Right lobe of liver (tissue), 6 donors: ENCODE measurements around the gene CIAPIN1. TPM values are rescaled to one million over a fixed set of nuclear protein-coding genes. Genes with fewer than 3 reads are reported as not detected.

Experiments used
- ATAC-seq, 4 donors: fragments of 200-7000 bp; cut with Tn5 transposase; one replicate each; pipeline ENCODE4 v1.9.1; 2020; ENCODE audit warnings: mild to moderate bottlenecking in 4 of 4, moderate library complexity in 4 of 4
- DNase-seq, 3 donors: peaks; one replicate each; pipeline ENCODE4 v3.0.0-alpha.2; 2020
- H3K27ac ChIP-seq, 3 donors: fragments of 200-600 bp; one replicate each; pipeline ENCODE4 v1.8.0; 2022
- H3K27me3 ChIP-seq, 2 donors: fragments of 200-600 bp; one replicate each; pipeline ENCODE4 v1.8.0; 2022
- H3K36me3 ChIP-seq, 4 donors: fragments of 200-600 bp; sonication (generic) in 1 of 4; one replicate each; pipeline versions ENCODE4 v1.5.1 to v1.8.0; 2017 to 2022; ENCODE audit warnings: control low read depth in 1 of 4
- H3K4me1 ChIP-seq, 4 donors: fragments of 200-600 bp; sonication (generic) in 1 of 4; one replicate each; pipeline versions ENCODE4 v1.5.1 to v1.8.0; 2017 to 2022; ENCODE audit warnings: control low read depth in 1 of 4
- H3K4me3 ChIP-seq, 3 donors: fragments of 200-600 bp; one replicate each; pipeline ENCODE4 v1.8.0; 2022
- H3K9me3 ChIP-seq, 4 donors: fragments of 200-600 bp; sonication (generic) in 1 of 4; one replicate each; pipeline versions ENCODE4 v1.5.1 to v1.8.0; 2017 to 2022; ENCODE audit warnings: control low read depth in 1 of 4
- POLR2A ChIP-seq: fragments of 450-650 bp; IDR thresholded peaks from one replicate; pipeline ENCODE4 v1.6.1; 2017; ENCODE audit warnings: antibody characterized with exemption, mild to moderate bottlenecking
- WGBS: methylation state at CpG from one replicate; pipeline ENCODE4 v1.1.6; 2018; ENCODE audit warnings: low coverage, low lambda C conversion rate; ENCODE audit not compliant: insufficient coverage; ENCODE audit errors: missing lambda C conversion rate; 5-methylcytosine and 5-hydroxymethylcytosine counted together
- intact Hi-C, 2 donors: fragments of 100-400 bp; cut with DNase I; formaldehyde crosslinking; loops; one replicate each; pipeline versions ENCODE4 v1.11.2 to v1.14.1; 2022
- total RNA-seq, 6 experiments: library from RNA; depleted of rRNA in 2 of 6; stranded (reverse); fragments of >200 nt in 2 of 6; fragmentation: NEBNext Ultra II Directional in 3 of 6; extraction: Animal tissue kit (Norgen Biotek cat#: 25700) in 3 of 6; gene quantifications; one replicate each; pipeline versions ENCODE4 v1.1.0 to v1.2.4, GENCODE V29; 2016 to 2023
- TF ChIP-seq, protein P1 (sequence below), 4 donors: fragments of 200-600 bp in 3 of 4; fragments of 450-650 bp in 1 of 4; IDR thresholded peaks; one replicate each; pipeline versions ENCODE4 v1.5.1 to v1.8.0; 2016 to 2022; ENCODE audit warnings: antibody characterized with exemption in 4 of 4, mild to moderate bottlenecking in 2 of 4
- donor health status: DM: no; HTN: yes; CAD: no.
- donor health status: DM: no; HTN: no; CAD: no.
- donor health status: DM: no; HTN: no; CAD: no.
- donor health status: DM: no; HTN: yes; CAD: no.
- donor health status: DM: no; HTN: yes; CAD: no.

The CIAPIN1 gene
- total RNA-seq, 6 experiments from 2014 or later = 23.3 to 27.4 (median 23.9) TPM

DNA sequence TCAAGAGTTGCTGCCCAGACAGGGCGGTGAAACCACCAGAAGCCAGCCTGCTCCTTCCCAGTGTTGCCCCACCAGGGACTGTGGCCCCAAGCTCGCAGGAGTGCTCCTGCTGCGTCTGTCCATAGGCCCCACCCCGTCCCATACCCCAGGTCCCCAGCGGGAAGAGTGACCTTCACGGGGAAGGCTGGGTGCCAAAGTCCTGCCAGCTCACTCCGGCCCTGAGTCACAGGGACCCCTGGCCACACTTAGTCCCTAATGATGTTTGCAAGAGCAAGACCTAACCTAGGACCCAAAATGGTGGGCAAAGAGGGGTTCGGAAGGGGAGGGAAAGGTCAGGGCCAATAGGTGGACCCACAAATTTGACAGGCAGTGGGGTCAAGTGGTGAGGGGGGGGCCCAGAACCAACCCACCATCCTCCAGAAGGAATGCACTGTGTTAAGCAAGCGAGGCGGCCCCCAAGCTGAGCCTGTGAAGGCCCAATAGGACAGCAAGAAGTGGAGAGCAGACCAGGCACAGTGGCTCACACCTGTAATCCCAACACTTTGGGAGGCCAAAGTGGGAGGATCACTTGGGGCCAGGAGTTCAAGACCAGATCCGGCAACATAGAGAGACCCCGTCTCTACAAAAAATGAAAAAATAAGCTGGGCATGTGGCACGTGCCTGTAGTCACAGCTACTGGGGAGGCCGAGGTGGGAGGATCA is 35.8 kb upstream of the CIAPIN1 start:
- H3K4me1 ChIP-seq = peaks cover 0 to 38% (median 18%) of the 10 kb centered on the region in 4 donors
- TF ChIP-seq, protein P1, sequence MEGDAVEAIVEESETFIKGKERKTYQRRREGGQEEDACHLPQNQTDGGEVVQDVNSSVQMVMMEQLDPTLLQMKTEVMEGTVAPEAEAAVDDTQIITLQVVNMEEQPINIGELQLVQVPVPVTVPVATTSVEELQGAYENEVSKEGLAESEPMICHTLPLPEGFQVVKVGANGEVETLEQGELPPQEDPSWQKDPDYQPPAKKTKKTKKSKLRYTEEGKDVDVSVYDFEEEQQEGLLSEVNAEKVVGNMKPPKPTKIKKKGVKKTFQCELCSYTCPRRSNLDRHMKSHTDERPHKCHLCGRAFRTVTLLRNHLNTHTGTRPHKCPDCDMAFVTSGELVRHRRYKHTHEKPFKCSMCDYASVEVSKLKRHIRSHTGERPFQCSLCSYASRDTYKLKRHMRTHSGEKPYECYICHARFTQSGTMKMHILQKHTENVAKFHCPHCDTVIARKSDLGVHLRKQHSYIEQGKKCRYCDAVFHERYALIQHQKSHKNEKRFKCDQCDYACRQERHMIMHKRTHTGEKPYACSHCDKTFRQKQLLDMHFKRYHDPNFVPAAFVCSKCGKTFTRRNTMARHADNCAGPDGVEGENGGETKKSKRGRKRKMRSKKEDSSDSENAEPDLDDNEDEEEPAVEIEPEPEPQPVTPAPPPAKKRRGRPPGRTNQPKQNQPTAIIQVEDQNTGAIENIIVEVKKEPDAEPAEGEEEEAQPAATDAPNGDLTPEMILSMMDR (IDR thresholded peaks at IDR 0.05) = no peak
- no peak for TF ChIP-seq POLR2A
- DNase-seq = peak in 1 of 3 donors; percentile 42

DNA sequence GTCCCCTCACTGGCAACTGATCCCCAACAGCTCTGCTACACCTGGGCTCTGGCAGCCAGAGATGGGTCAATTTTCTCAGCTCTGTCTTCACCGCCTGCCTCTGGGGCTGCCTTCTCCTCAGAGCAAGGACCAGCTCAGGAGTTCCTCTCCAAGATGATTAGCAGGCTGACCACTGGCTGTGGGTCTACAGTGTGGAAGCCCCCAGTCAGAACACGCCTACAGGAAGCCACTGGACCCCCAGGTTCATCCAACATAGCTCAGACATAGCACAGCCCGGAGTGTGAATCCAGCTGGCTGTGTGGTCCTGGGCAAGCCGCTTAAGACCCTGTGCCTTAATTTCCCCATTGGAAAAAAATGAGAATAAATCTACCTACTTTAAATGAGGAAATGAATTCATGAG is 34.2 kb upstream of the CIAPIN1 start:
- H3K4me1 ChIP-seq = peaks cover 0 to 50% (median 18%) of the 10 kb centered on the region in 4 donors
- no peak overlapping the region for H3K4me3 ChIP-seq
- no peak overlapping the region for H3K27ac ChIP-seq
- no peaks in the 10 kb centered on the region for H3K36me3 ChIP-seq
- ATAC-seq (no peak), DNase-seq (no peak)
- WGBS = 90% methylated on average over 2 of the region's 4 CpGs
- H3K9me3 ChIP-seq = no peaks in the 10 kb centered on the region
- no peaks in the 10 kb centered on the region for H3K27me3 ChIP-seq
- TF ChIP-seq, protein P1 (IDR thresholded peaks at IDR 0.05) = no peak
- no peak for TF ChIP-seq POLR2A
- intact Hi-C loops = no loop called here

More for the DNA sequence above, 35.8 kb upstream of the CIAPIN1 start:
- intact Hi-C loops = no loop called here
- WGBS = 57% methylated on average over 4 of the region's 14 CpGs
- H3K9me3 ChIP-seq = no peaks in the 10 kb centered on the region
- H3K27me3 ChIP-seq = no peaks in the 10 kb centered on the region
- no peak overlapping the region for H3K27ac ChIP-seq
- ATAC-seq = no peak
- H3K4me3 ChIP-seq = no peak overlapping the region
- H3K36me3 ChIP-seq = no peaks in the 10 kb centered on the region

DNA sequence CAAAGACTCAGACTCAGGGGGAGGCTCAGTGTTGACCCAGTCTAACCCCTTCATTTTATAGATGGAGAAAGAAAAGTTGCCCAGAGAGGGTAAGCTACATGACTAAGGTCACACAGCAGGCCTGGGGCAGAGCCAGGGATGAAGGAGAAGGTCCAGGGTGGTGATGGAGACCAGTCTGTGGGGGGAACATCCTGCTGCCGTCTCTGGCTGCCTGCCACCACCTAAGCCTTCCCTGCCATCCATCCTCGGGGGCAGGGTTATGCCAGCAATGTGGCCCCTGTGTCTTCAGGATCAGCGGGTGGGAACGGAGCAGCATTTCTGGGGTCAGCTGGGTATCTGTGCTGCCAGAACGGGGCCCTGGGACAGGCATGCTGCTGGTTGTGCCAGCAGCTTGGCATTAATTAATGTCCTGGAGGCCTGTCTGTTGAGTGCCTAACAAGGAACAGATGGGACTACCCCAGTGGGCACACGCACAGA is 33.6 kb upstream of the CIAPIN1 start:
- no peak for ATAC-seq
- Histone ChIP-seq H3K36me3 (no peaks in the 10 kb centered on the region), H3K4me1 (peaks cover 0 to 53% (median 18%) of the 10 kb centered on the region in 4 donors), H3K27me3 (no peaks in the 10 kb centered on the region), H3K4me3 (no peak overlapping the region), H3K27ac (peak overlapping the region in 2 of 3 donors; percentile 57 to 74), H3K9me3 (no peaks in the 10 kb centered on the region)
- intact Hi-C loops = no loop called here
- DNase-seq = no peak
- no CpG with 5 or more reads among the region's 6 CpGs for WGBS
- no peak for TF ChIP-seq POLR2A
- TF ChIP-seq, protein P1 (IDR thresholded peaks at IDR 0.05) = no peak

DNA sequence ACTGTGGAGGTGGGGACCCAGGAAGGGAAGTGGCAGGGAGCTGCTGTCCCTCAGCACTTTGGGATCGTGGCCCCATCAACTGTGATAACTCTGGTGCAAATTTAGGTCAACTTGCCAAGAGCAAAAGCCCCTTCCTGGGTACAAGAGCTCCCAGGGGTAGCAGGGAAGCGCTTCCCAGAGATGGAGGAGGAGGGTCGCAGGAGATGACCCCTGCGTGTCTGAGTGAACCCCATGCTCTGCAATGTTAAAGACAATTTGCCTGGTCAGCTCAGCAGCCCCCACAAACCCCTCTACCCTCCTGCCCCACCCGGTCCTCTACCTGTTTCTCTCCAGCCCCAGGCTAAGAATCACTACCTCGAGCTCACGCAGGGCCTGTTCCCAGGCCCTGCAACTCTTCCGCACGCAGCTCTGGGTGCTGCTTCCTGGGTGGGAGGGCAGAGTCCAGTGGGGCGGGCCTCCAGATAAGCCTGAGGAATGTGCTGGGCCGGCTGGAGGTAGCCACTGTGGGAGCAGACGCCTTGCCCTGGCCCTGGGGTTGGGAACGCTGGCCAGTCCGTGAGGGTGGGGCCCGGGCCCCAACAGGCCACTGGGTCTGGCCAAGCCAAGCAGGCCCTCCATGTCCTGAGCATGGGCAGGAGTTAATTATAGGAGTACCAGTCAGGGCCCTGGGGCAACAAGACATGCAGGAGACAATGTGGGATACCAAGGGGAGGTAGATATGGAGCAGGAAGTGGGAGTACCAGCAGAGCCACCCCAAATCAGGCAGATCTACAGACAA is 33.0 kb upstream of the CIAPIN1 start:
- DNase-seq (peak; percentile 83 to 93 (median 92)), ATAC-seq (peak; percentile 92 to 94 (median 93))
- Histone ChIP-seq H3K27ac (peak overlapping the region; percentile 24 to 74 (median 57)), H3K4me1 (peaks cover 0 to 51% (median 15%) of the 10 kb centered on the region in 4 donors), H3K27me3 (no peaks in the 10 kb centered on the region), H3K36me3 (no peaks in the 10 kb centered on the region), H3K9me3 (no peaks in the 10 kb centered on the region), H3K4me3 (peak overlapping the region; percentile 36 to 45 (median 41))
- TF ChIP-seq, protein P1 (IDR thresholded peaks at IDR 0.05) = no peak
- peak; percentile 58 for TF ChIP-seq POLR2A
- WGBS = 4% methylated on average over 11 of the region's 15 CpGs
- intact Hi-C loops = no loop called here
